ENCODE measurements around the gene WIPF3. TPM values are rescaled to one million over a fixed set of nuclear protein-coding genes. Genes with fewer than 3 reads are reported as not detected.

WIPF3 gene
- total RNA-seq, 1 experiment from 2014 or later, result 2.0 TPM

- no peaks in the 10 kb centered on the region for H3K4me1 ChIP-seq (ENCODE audit: control insufficient read depth, insufficient read depth, low read length)
- POLR2A ChIA-PET, result no interaction called here
- TF ChIP-seq CTCF (IDR thresholded peaks at IDR 0.05) (no peak), TCF7L2 (IDR thresholded peaks at IDR 0.05; ENCODE audit: low read depth, low read length) (peak; percentile 80), SIN3A (IDR thresholded peaks at IDR 0.05; ENCODE audit: borderline replicate concordance, insufficient read depth, low read depth, low read length) (no peak), REST (IDR thresholded peaks at IDR 0.05; ENCODE audit: insufficient read depth in 1 of 2, low read depth in 2 of 2, low read length in 1 of 2) (no peak), POLR2AphosphoS5 (IDR thresholded peaks at IDR 0.05; ENCODE audit: low read depth, low read length) (no peak)
- no peak overlapping the region for H3K4me3 ChIP-seq (ENCODE audit: low read depth in 2 of 2, low read length in 2 of 2)
- no peaks in the 10 kb centered on the region for H3K36me3 ChIP-seq (ENCODE audit: control insufficient read depth, insufficient read depth, low read length)
- in situ Hi-C loops (cut with HindIII; ENCODE audit: low pct_unique_long_range_greater_than_20kb, low sequenced_read_pairs) (no loop called here), intact Hi-C loops (cut with micrococcal nuclease; ENCODE audit: unreplicated experiment) (no loop called here)
- CTCF ChIA-PET, result no interaction called here
- BruUV-seq (replicated peaks), result no TSS peak
- no peaks in the 10 kb centered on the region for H3K9me3 ChIP-seq (ENCODE audit: control insufficient read depth, insufficient read depth, low read depth, low read length)
- ATAC-seq (no peak), DNase-seq (ENCODE audit: low read depth, low spot score) (no peak)
- H3K27me3 ChIP-seq (ENCODE audit: control insufficient read depth, insufficient read depth, low read length), result peaks cover 2% of the 10 kb centered on the region; the same call in 1 of the 2 replicates
- no peak overlapping the region for H3K27ac ChIP-seq (ENCODE audit: low read length)
Observed at GRCh38 chr7:29859104-29859503, 52.8 kb downstream of the WIPF3 start.

GRCh38 chr7:29859524-29860185 lies 53.3 kb downstream of the WIPF3 start:
- in situ Hi-C loops (cut with HindIII; ENCODE audit: low pct_unique_long_range_greater_than_20kb, low sequenced_read_pairs), result no loop called here
- Histone ChIP-seq H3K9me3 (ENCODE audit: control insufficient read depth, insufficient read depth, low read depth, low read length) (no peaks in the 10 kb centered on the region), H3K4me1 (ENCODE audit: control insufficient read depth, insufficient read depth, low read length) (no peaks in the 10 kb centered on the region), H3K36me3 (ENCODE audit: control insufficient read depth, insufficient read depth, low read length) (no peaks in the 10 kb centered on the region), H3K4me3 (ENCODE audit: low read depth in 2 of 2, low read length in 2 of 2) (no peak overlapping the region), H3K27ac (ENCODE audit: low read length) (no peak overlapping the region), H3K27me3 (ENCODE audit: control insufficient read depth, insufficient read depth, low read length) (peaks cover 2% of the 10 kb centered on the region; the same call in 1 of the 2 replicates)
- intact Hi-C loops (cut with micrococcal nuclease; ENCODE audit: unreplicated experiment), result no loop called here
- TF ChIP-seq REST (IDR thresholded peaks at IDR 0.05; ENCODE audit: insufficient read depth in 1 of 2, low read depth in 2 of 2, low read length in 1 of 2), result no peak
- TF ChIP-seq CTCF (IDR thresholded peaks at IDR 0.05), result no peak
- TF ChIP-seq SIN3A (IDR thresholded peaks at IDR 0.05; ENCODE audit: borderline replicate concordance, insufficient read depth, low read depth, low read length), result no peak
- TF ChIP-seq POLR2AphosphoS5 (IDR thresholded peaks at IDR 0.05; ENCODE audit: low read depth, low read length), result no peak
- no peak for TF ChIP-seq TCF7L2 (IDR thresholded peaks at IDR 0.05; ENCODE audit: low read depth, low read length)
- DNase-seq (ENCODE audit: low read depth, low spot score), result no peak
- ChIA-PET POLR2A (no interaction called here), CTCF (no interaction called here)
- no TSS peak for BruUV-seq (replicated peaks)
- ATAC-seq, result no peak
